ENCODE data around the gene EGLN1. TPM values are rescaled to one million over a fixed set of nuclear protein-coding genes. Genes with fewer than 3 reads are reported as not detected.
"Not testable (repeated sequence)": the region's sequence is repeated elsewhere in the genome, so short reads cannot be mapped to it uniquely, and the experiment has no call there.

Gene EGLN1
- total RNA-seq, 1 experiment from 2014 or later: 77.3 TPM

DNA sequence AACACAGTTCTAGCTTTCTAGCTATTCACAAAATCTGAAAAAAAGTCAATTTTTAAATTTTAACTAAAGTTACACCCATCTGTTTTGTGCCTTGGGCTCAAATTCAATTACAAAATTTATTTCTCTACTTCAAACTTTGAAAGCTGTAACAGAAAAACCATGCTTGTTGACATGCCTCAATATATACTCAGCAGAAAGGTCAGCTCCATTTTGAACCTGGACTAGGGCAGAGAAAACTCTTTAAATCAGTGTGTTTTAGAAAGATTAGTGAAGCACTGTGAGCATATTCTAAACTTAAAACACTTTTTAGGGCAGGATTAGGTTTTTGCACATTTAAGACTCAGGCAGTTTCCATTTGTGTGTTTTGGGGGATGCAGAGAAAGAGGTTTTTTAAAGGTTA lies 49.6 kb downstream of the EGLN1 start:
- DNase-seq (ENCODE audit: extremely low read depth, low read depth): no peak

DNA sequence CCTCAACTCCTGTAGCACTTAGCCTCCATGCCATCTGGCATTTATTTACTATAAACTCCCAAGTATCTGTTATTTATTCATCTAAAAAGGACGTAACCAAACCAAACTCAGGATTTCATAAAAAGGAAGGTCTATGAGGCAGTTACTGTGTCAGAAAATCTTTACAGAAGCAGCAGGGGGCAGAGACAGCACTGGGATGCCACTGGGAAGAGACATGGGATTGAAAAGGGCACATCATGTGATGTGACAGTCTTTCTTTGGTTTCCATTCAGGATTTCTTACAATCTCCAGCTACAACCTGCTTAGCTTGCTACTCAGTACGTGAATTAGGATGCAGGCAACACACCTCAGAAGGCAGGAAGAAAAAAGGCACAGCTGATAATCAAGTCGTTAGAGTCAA lies 52.8 kb downstream of the EGLN1 start:
- DNase-seq (ENCODE audit: extremely low read depth, low read depth): peak; percentile 15

DNA sequence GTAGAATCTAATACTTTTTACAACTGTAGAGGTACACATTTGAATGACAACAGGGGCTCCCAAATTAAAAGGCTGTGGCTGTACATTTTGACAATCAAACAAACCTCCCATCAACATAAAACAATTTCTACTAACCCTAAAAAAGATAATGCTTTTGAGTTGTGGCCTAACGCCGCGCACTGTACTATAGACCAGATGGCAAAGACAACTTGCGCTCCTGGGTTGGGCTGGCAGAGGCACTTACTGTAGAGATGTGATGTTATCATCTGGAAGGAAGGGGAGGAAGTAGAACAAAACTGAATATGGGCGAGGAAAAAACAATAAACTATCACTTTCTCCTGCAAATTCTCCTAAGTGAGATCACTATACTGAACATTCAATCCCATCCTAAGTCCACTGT lies 57.9 kb downstream of the EGLN1 start:
- DNase-seq (ENCODE audit: extremely low read depth, low read depth): no peak

DNA sequence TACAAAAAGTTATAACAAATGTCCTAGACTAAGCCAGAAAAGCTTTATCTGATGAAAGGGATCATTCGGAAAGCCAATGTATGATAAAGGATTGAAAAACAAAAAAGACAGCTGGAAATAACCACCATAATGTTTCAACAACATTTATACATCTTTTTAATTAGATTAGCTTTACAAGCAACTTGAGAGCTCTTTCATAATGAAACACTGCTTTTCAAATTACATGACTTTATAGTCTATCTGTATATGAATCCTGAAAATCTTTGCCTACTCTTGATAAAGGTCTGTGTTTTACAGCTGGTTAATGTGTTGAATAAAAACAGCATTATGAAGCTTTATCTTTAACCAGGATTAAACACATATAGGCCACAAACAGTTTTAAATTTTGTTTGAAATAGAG lies 58.5 kb downstream of the EGLN1 start:
- no peak for DNase-seq (ENCODE audit: extremely low read depth, low read depth)

DNA sequence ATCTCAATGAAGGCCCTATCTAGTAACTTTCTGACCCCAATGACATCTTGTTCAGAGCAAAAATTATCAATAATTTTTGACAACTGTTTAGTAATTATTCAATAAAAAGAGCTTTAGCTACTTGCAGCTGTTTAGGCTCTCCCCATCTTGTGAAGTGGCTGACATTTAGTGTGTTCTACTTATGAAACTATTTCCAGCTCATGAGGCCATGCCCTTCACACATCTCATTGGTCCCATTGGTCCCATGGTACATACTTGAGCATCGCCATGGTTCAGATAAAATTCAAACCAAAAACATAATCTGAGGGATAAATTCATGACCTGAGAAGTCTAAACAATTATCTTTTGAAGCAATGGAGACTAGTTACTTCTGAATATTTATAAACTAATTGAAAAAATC lies 59.8 kb downstream of the EGLN1 start:
- DNase-seq (ENCODE audit: extremely low read depth, low read depth): no peak

DNA sequence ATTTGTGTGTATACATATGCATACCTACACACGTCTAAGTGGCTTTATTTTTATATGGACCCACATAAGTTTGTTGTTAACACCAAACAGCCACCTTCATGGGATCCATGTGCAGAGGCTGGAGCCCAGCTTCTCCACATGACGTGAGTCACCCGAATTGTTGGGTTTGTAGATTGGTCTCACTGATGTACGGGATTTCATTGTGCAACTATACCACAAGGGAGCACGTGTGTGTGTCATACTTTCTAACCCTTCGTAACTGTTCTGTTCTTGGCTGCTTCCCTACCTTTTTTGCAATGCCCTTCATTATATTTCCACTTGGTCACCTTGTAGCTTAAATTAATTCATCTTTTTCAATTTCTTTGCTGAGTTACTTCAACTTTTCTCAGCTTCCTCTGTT lies 63.0 kb downstream of the EGLN1 start:
- no peak for DNase-seq (ENCODE audit: extremely low read depth, low read depth)

DNA sequence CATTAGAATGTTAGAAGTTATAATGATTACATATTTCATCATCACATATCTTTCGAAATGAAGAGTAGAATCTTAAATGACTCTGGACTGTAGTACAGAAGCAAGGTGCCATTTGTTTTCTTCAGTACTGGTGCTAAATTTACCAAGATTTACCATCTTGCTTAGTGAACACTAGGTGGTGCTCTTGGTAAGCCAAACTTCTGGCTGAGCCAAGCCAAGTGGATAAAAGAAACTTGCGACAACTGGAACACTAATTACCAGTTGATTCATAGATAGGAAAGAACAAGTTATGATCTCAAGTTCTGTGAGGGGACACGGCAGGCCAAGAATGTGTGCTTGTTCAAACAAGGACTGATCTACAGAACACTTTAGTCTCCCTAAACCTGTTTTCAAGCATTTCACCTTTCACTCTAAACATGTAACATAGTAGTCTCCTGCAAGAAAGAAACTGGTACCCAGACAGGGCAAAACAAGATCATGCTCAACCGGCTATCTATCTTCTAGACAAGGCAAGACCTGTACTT lies 64.2 kb downstream of the EGLN1 start:
- DNase-seq (ENCODE audit: extremely low read depth, low read depth): peak; percentile 67

DNA sequence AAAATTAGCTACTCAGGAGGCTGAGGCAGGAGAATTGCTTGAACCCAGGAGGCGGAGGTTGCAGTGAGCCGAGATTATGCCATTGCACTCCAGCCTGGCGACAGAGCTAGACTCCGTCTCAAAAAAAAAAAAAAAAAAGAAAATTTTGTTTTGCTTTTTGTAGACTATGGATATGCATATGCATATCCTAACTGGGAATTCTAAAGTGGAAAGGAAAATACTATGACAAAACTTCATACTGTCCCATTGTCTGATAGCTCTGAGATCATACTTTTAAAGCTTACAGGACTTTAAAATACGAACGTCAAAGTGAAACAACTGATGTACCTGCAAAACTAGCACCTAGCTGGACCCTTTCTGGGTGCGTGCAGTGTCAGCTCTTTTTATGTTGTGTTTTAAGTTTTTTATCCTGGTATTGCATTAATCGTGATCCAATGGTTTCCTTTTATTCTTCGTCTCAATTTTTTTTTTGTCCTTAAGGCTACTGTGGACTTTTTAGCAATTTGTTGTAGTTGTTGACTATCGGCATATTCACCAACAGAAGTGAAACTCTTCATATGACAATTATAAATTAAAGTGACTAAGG lies 64.8 kb downstream of the EGLN1 start:
- DNase-seq (ENCODE audit: extremely low read depth, low read depth): no peak

DNA sequence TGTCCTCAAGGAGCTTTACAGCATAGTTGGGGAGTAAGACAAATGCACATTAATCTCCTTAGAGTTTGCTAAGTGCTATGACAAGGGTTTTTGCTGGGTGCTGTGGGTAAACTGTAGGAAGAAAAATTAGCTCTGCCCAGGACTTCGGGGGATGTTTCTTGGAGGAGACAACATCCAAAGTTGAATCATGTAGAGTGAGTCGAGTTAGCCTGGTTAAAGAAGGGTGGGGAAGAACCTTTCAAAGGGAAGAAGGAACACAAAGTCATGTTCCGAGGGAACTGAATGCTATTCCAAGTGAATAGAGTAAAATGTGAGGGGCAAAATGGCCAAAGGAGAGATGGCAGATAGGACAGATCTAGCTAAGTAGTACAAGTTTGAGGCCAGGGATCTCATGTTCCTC lies 66.9 kb downstream of the EGLN1 start:
- DNase-seq (ENCODE audit: extremely low read depth, low read depth): no peak

DNA sequence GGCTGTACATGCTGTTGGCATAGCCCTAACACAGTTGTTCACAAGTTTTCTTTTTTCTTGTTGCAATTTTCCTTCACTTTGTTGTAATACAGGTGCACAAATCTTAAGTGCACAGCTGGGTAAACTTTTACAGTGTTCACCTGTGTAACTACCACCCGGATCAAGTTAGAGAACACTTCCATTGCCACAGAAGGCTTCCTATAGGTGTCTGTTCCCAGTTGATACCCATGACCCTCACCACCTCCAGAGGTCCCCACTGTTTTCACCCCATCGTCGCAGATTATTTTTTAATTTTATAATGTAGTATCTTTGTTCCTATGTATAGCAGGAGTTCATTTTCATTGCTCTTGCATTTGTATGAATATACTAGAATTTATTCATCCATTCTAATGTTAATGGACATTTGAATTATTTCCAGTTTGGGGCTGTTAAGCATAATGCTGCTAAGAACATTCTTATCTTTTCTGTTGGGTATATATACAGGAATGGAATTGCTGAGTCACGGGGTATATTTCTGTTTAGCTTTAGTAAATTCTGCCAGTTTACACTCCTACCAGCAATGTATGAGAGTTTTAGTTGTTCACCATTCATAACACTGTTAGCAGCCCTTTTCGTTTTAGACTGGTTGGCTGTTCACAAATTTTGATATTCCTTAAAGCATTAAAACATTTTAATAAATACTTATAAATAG lies 67.6 kb downstream of the EGLN1 start:
- no peak for DNase-seq (ENCODE audit: extremely low read depth, low read depth)

DNA sequence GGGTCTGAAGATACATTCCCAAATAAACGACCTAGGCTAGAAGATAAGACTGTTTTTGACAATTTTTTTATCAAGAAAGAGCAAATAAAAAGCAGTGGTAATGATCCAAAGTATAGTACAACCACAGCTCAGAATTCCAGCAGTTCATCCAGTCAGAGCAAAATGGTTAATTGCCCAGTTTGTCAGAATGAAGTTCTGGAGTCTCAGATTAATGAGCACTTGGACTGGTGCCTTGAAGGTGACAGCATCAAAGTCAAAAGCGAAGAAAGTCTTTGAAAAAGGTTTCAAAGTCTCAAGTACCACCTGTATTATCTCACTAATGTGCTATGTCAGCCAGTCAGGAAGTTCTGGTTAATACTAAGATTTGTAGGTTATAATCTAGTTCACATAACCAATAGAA lies 69.0 kb downstream of the EGLN1 start:
- DNase-seq (ENCODE audit: extremely low read depth, low read depth): no peak

DNA sequence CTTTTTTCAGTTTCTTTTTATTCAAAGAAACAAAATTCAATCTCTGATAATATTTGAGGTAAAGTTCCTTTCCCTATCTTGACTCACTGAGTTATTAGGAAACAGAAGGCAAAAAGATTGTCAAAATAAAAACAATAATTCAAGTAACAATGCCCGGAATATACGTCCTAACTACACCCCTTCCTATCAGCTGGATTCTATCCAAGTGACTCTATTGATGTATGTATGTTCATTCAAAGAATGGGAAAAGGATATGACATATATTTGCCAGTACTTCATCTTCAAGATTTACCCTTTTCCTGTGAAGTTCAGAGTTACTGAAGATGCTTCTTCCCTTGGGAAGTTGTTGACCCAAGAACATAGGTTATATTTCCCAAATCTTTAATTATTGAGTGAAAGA lies 70.3 kb downstream of the EGLN1 start:
- DNase-seq (ENCODE audit: extremely low read depth, low read depth): no peak

DNA sequence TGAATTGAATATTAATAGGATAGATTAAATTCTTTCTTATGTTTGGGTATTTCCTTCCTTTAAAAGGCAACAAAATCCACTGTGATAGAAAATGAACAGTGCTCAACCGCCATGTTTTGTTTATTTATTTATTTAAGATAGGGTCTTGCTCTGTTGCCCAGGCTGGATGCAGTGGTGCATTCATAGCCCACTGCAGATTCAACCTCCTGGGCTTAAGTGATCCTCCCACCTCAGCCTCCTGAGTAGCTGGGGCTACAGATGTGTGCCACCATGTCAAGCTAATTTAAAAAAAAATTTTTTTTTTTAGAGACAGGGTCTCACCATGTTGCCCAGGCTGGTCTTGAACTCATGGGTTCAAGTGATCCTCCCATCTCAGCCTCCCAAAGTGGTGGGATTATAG lies 73.2 kb downstream of the EGLN1 start:
- not testable (repeated sequence) for DNase-seq (ENCODE audit: extremely low read depth, low read depth)

DNA sequence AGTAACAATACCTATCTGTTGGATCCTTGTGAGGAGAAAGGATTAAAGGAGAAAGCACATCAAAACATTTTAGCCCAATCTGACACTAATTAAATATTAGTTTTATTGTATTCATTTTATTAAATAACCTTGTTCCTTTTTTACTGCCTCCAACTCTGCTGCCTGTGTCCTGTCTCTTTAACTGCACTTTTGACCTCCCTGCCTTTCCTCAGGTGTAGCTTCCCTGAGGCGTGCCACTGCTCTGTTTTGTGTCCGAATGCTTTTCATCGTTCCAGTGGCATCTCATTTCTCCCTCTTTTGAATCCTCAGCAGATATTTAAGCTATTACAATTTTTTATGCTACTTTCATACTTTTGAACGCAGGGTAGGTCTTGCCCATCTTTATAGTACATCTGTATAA lies 73.6 kb downstream of the EGLN1 start:
- DNase-seq (ENCODE audit: extremely low read depth, low read depth): no peak

DNA sequence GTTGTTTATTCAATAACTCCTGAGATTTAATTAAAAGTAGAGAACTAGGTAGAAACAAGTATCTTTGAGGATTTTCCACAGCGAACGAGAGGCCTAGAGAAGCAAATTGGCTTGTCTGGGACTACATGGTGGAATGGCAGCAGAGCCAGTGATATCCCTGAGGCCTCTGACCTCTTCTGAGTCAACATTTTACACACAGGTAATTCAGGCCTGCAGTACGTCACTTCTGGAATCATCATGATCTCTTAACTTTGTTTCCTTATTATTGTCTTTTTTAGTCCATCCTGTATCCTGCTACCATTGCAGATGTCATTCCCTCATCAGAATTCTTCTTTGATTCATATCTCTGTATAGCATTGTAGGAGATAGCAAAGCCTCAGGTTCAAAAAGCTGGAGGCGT lies 74.1 kb downstream of the EGLN1 start:
- no peak for DNase-seq (ENCODE audit: extremely low read depth, low read depth)

DNA sequence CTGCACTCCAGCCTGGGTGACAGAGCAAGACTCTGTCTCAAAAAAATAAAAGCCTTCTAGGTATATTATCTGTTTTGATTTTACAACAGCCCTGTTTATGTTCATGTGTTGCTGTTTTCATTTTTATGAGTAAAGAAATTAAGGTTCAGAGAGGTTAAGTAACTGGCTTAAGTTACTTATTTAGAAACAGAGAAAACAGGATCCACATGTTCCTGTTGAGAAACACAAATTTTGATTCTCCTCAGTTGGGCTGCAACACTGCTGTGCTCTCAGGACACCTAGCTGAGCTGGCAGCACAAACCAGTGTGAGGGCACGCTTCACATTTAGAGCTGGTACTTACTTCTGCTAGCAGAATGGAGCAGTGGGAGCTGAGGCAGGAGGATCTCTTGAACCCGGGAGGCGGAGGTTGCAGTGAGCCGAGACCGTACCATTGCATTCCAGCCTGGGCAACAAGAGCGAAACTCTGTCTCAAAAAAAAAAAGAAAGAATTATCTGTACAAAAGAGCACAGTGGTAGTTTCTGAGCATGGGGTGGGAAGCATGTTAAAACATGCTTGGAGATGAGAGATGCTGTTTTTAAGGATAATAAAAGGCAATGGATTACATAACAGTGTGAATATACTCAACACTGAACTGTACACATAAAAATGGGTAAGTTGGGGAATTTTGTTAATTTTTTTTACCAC lies 81.6 kb downstream of the EGLN1 start:
- DNase-seq (ENCODE audit: extremely low read depth, low read depth): no peak

DNA sequence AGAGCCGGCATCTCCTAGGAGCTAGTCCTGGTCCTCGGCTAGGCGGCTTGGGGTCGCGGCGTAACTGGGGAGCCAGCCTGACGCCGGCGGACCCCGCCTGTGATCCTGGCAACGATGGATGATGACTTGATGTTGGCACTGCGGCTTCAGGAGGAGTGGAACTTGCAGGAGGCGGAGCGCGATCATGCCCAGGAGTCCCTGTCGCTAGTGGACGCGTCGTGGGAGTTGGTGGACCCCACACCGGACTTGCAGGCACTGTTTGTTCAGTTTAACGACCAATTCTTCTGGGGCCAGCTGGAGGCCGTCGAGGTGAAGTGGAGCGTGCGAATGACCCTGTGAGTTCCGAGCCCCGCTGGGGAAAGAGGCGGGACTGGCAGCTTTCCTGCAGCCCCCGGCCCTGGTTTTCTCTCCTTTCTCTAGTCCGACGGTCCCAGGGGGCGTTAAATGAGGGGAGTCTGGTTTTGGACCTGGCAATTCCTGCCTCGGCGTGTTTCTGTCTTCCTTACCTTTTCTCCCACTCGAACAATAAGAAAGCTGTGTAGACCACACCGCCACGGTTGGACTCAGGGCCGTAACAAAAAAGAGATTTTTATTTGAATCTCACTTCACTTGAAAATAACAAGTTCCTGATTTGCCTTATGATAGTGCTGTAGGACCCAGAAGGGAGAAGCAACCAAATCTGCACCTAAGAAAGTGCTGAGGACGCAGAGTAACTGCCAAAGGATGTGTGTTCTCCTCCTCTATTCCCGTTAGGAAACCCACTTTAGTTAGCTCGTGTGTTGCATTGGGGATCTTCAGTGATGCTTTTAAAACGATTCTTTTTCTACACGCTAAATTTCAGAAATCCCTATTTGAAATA lies 83.6 kb downstream of the EGLN1 start, which contains the start of gene SPRTN:
Gene SPRTN (plus strand): TSS at position 24 of the 859 bp plus-strand sequence. CDS start 91 bp downstream, at position 115.
- DNase-seq (ENCODE audit: extremely low read depth, low read depth): no peak

DNA sequence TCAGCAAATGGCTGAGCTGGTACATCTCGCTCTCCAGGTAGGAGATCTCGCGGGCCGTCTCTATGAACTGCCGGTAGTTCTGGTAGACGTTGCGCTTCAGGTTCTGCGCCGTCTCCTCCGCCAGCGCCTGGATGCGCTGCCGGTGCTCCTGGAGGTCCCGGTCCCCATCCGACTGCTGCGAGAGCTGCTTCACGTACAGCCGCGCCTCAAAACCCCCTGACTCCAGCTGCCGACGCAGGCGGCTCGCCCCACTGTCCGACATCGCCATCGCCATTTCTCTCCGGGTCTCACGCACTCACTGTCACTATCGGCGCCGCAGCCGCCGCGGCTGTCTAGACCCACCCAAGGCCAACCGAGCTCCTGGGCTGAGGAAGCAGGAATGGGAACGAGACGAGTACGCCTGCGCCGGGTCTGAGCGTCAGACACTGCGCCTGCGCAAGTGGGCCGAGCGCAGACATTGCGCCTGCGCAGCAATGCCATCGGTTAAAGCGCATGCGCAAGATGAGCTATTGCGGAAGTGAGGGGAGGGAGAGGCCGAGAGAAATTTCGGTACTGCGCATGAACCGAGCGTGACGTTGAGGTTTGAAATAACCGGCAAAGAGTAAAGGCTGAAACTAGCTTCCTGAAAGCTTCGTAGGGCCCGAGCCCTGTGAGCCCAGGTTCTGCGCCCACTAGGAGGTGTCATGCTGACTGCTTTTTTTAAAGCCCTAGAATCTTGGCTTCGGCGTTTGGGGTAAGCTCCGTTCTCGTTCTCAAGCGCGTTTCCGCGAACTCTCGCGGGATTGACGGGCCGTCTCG lies 84.4 kb downstream of the EGLN1 start, which contains the start of gene EXOC8:
Gene EXOC8 (minus strand): TSS at position 381 of the 798 bp plus-strand sequence. CDS start 107 bp downstream, at position 274.
- peak; percentile 99 for DNase-seq (ENCODE audit: extremely low read depth, low read depth)

DNA sequence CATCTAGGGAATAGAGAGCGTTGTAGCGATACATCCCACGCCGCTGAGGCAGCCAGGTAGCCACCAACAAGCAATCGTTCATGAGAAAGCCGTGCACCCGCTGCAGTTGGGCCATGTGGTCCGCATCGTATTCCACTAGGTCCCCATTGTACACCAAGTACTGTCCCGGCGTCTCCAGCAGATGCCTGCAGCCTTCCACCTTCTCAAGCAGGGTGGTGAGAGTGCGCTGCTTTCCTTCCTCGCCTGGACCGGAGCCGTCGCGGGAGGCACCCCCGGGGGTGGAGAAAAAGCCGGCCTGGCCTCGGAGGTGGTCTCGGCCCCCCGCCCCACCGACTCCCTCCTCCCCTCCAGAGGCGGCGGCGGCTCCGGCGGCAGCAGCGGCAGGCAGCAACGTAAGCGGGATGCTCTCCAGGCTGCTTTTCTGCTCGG lies 85.0 kb downstream of the EGLN1 start:
- DNase-seq (ENCODE audit: extremely low read depth, low read depth): no peak

Data from NCI-H460 (cell line).